ENCODE data around the gene TMEM171.

DNA sequence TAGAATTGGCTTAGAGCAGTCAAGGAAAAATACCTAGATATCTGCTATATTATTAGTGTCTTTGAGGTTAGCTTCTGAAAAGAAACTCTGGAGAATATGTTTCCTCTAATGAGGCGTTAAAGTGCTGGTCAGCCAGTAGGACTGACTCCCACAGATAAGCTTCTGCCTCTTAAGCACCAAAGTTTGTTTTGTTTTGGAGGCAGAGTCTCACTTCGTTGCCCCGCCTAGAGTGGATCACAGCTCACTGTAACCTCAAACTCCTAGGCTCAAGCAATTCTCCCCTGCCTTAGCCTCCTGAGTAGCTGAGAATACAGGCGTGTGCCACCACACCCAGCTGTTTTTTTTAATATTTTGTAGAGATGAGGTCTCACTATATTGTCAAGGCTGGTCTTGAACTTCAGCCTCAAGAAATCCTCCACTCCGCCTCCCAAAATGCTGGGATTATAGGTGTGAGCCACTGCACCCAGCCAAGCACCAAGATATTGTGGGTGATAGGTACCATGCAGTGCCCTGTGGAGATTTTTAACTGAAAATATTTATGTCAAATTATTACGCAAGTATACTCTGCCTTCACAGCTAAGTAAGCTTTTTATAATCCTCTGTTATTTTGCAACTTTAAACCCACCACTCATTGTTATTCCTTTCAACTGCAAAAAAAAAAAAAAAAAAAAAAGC is 24.7 kb upstream of the TMEM171 start:
- no peak for TF ChIP-seq POLR2AphosphoS5 (IDR thresholded peaks at IDR 0.05; ENCODE audit: low read depth, low read length)
- no peak for TF ChIP-seq POLR2A (IDR thresholded peaks at IDR 0.05; ENCODE audit: low read depth, low read length)

Measured in GM12891 (cell line).